Measurements from ENCODE around the gene FNDC3B. TPM values are rescaled to one million over a fixed set of nuclear protein-coding genes. Genes with fewer than 3 reads are reported as not detected.
A peak's percentile ranks its signal among the peaks of the same experiment; 100 is the strongest.

The FNDC3B gene
- total RNA-seq, 2 experiments from 2014 or later: 10.6 to 12.0 TPM

- no peak for ATAC-seq
- Mint-ChIP-seq H3K4me1 (ENCODE audit: low read depth) (peaks cover 46% of the 10 kb centered on the region), H3K27ac (no peak overlapping the region), H3K27me3 (no peaks in the 10 kb centered on the region), H3K4me3 (no peak overlapping the region), H3K36me3 (ENCODE audit: low read depth) (no peaks in the 10 kb centered on the region), H3K9me3 (no peaks in the 10 kb centered on the region)
- ChIA-PET CTCF (interaction anchor here (1.2 kb wide), 1 partner anchor 189 kb away, joined by 5 read pairs; no protein-coding TSS in a partner anchor), POLR2A (no interaction called here)
- no peak for TF ChIP-seq CTCF (IDR thresholded peaks at IDR 0.05)
- DNase-seq: no peak
- intact Hi-C loops (cut with micrococcal nuclease): no loop called here
These were observed 103.6 kb downstream of the FNDC3B start for GRCh38 chr3:172142864-172143451.

GRCh38 chr3:172143739-172144497 lies 104.5 kb downstream of the FNDC3B start:
- H3K4me1 Mint-ChIP-seq (ENCODE audit: low read depth): peaks cover 45% of the 10 kb centered on the region
- ChIA-PET CTCF (no interaction called here), POLR2A (no interaction called here)
- H3K27me3 Mint-ChIP-seq: no peaks in the 10 kb centered on the region
- no peak for TF ChIP-seq CTCF (IDR thresholded peaks at IDR 0.05)
- intact Hi-C loops (cut with micrococcal nuclease): no loop called here
- H3K4me3 Mint-ChIP-seq: no peak overlapping the region
- H3K27ac Mint-ChIP-seq: no peak overlapping the region
- no peaks in the 10 kb centered on the region for H3K36me3 Mint-ChIP-seq (ENCODE audit: low read depth)
- H3K9me3 Mint-ChIP-seq: no peaks in the 10 kb centered on the region
- no peak for ATAC-seq
- DNase-seq: no peak

DNA sequence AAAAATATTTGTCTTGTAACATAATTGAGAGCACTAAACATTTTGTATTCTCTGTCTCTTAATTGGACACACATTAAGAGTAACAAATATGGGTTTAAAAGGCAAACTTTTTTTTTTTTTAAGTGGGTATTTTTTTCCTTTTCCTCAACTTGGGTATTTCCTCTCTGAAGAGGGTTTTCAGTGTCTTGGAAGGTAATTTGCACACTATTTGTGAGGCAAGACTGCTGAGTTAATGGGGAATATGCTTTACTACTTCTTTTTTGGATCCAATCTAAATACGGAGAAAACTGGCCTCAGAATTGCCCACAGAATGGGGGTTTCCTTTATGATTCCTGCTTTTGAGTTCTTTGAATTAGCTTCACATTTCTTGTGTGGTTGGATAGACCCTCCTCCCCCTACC lies 105.2 kb downstream of the FNDC3B start:
- no peak overlapping the region for H3K27ac Mint-ChIP-seq
- ChIA-PET POLR2A (no interaction called here), CTCF (no interaction called here)
- H3K36me3 Mint-ChIP-seq (ENCODE audit: low read depth): no peaks in the 10 kb centered on the region
- H3K4me3 Mint-ChIP-seq: no peak overlapping the region
- ATAC-seq (no peak), DNase-seq (no peak)
- intact Hi-C loops (cut with micrococcal nuclease): no loop called here
- peaks cover 42% of the 10 kb centered on the region for H3K4me1 Mint-ChIP-seq (ENCODE audit: low read depth)
- no peaks in the 10 kb centered on the region for H3K27me3 Mint-ChIP-seq
- no peaks in the 10 kb centered on the region for H3K9me3 Mint-ChIP-seq
- TF ChIP-seq CTCF (IDR thresholded peaks at IDR 0.05): no peak

DNA sequence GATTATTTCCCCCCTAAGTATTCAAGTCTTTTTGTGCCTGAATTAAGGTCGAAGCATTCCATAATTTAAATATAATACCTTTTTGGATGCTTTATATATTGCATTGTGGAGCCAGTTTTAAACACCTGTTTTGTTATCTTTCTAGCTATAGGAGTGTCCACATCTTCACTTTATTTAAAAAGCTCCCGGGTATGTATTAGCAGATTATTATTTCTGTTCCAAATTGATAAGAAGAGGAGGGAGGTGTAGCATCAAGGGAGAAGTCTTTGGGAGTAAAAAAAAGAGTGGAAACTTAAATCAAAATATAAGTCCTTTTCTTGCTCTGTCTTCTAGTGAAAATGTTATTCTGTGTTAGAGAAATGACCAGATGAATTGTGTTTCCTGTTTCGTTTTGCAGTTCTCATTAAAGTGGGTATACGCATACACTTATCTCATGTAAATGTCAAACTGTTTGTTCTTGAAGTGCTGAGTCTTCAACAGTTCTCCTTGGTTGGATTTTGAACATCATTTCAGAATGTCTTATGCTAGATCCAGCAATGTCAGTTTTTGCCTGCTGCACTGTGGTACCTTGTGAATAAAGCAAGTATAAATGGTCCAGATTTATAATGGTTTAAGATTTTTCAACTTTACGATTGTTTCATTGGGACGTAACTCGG lies 105.8 kb downstream of the FNDC3B start:
- H3K36me3 Mint-ChIP-seq (ENCODE audit: low read depth): no peaks in the 10 kb centered on the region
- peak overlapping the region; percentile 13 for H3K27ac Mint-ChIP-seq

More for the DNA sequence above, 105.8 kb downstream of the FNDC3B start:
- no peak overlapping the region for H3K4me3 Mint-ChIP-seq
- H3K27me3 Mint-ChIP-seq: no peaks in the 10 kb centered on the region
- H3K4me1 Mint-ChIP-seq (ENCODE audit: low read depth): peaks cover 39% of the 10 kb centered on the region
- H3K9me3 Mint-ChIP-seq: no peaks in the 10 kb centered on the region
- POLR2A ChIA-PET: interaction anchor here (0.7 kb wide), 1 partner anchor 121 kb away, joined by 3 read pairs; no protein-coding TSS in a partner anchor
- CTCF ChIA-PET: no interaction called here
- no peak for TF ChIP-seq CTCF (IDR thresholded peaks at IDR 0.05)
- no peak for DNase-seq
- intact Hi-C loops (cut with micrococcal nuclease): no loop called here
- peak; percentile 51 for ATAC-seq

Data from activated CD8-positive, alpha-beta T cell treated with anti-CD3 and anti-CD28 coated beads for 36 hours (primary cell).